IPS-11a (cell line): ENCODE data around the gene SNX4.

Experiments used
- H3K4me3 ChIP-seq: one replicate; pipeline ENCODE4 v1.5.1; 2013; ENCODE audit warnings: low read depth, low read length, control low read depth

SNX4 gene

DNA sequence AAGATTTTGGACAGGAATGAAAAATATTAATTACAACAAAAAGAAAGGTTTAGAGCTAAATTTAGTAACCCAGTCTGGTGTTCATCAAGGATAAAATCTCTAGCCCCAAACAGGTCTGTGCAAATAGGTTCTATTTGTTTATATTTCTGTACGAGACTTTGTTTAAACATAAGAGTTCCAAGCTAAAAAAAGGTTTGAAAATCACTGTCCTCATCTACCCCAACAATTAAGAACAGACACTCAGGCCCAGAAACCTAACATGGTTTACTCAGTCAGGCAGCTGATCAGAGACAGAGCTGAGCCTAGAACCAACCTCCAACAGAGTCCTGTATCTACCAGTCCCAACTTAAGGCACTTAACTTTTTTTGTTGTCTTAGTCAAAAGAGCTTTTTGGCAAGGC lies 49.3 kb downstream of the SNX4 start:
- H3K4me3 ChIP-seq: no peak overlapping the region

DNA sequence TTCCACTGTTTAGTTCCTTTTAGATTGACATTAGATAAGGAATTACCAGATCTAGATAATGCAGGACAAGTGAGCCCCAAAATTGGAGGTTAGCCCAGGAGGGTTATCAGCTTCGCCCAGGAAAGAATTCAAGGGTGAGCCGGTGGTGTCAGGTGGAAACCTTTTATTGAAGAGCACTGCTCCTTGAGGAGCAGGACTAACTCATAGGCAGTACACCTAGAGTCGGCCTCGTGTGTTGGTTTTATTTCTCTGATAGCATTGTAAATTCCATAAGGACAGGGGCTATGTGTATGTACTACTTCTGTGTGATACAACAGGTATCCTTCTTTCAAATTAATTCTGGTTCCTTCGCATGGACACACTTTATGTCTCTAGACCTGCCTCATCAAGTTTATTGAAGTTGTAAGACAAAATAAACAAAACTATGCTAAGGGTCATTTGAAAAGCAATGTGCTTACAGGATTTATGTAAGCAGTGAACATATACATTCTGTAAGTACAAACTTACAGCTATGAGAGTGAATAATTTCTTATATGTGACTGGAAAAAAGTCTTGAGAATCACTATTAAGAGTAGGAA lies 57.2 kb downstream of the SNX4 start:
- H3K4me3 ChIP-seq: no peak overlapping the region

DNA sequence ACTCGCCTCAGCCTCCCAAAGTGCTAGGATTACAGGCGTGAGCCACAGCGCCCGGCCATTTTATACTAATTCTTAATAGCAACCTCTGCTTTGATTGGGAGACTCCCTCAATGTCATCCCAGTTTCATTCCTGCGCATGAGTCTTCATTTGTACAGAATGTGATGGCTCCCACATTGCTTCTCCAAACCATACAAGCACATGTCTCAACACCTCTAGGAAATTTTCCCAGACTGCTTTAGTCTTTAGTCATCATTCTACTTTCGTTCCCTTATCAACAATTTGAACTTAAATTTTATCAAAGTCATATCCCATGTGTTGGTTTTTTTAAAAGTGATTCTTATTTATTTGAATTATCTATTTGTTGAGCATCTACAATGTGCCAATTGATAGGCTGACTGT lies 58.1 kb downstream of the SNX4 start:
- H3K4me3 ChIP-seq: no peak overlapping the region

DNA sequence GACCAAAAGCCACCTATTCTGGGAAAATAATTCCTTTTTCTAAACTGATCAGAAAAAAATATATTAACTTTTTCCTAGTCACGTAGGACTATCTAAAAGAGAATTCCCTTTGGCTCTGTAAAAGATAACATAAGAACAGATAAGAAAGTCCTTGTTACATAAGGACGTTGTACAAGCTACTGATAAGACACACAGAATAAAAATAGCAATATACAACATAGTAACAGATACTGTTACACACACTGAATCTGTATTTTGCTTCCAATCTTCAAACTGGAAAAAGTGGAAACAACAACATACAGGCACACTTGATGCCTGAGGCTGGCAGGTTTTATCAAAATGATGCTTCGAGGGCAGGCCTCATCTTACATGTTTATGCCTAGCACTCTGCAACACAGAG lies 59.8 kb downstream of the SNX4 start:
- H3K4me3 ChIP-seq: no peak overlapping the region

DNA sequence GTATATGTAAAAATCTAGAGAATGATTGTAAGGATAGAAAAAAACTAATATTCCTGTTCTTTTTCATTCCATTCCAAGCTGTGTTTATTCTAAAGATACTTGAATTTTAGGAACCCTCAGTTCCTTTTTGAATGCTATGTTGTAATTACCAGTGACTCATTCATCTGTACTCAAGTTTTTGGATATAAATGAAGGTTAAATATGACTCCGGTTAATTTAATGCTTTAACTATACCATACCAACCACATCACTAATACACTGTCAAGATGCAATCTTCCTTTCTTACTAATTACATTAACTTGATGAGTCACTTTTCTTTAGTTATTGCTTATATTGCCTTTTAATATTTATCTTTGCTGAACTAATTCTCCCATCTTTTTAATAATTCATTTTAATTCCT lies 76.1 kb downstream of the SNX4 start:
- no peak overlapping the region for H3K4me3 ChIP-seq

DNA sequence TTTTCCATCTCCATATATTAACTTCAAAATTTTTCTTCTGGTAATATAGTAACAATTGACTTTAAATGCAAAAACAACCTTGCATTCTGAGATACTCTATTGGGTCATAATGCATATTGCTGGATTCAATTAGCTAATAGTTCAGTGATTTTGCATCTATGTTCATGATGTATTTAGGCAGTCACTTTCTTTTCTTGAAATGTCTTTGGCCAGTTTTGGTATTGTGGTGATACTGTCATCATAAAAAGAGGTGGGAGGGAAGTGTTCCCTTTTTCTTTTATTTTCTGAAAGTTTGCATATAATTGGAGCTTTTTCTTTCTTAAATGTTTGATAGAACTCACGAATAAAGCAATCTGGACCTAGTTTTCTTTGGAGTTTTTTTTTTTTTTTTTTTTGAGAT lies 77.5 kb downstream of the SNX4 start:
- H3K4me3 ChIP-seq: no peak overlapping the region

DNA sequence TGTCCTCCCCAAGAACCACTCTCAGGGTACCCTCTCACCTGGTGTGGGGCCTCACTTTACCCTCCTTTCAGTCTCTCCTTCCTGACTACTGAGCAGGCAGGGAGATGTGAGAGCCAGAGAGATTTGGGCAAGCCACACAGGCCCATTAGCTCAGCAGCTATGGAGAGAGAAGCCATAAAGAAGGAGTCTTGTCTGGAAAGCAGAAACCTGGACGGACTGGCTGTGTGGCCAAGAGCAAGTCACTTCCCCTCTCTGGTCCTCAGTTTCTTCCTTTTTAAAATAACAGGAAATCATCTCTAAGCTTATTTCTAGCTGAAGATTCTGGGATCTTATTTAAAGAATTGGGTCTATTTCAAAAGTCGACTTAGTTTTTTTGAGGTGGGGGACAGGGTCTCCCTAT lies 79.0 kb downstream of the SNX4 start:
- no peak overlapping the region for H3K4me3 ChIP-seq

DNA sequence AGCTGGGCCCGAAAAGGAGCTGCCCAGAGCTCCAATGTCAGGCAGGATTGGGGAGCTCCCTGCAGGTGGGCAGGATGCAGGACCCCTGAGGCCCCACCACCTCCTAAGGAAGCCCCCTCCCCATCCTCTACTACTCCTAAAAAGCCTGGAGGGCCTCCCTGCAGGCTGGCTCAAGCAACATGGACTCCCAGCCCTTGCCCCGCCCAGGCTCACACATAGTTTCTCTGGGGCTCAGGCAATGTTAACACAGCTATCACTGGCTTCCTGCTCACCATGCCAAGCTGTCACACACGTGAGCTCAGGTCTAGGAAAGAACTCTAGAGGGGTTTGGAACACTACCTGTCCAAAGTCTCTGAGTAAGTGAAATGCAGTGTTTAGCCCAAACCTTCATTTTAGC lies 79.4 kb downstream of the SNX4 start:
- H3K4me3 ChIP-seq: no peak overlapping the region

DNA sequence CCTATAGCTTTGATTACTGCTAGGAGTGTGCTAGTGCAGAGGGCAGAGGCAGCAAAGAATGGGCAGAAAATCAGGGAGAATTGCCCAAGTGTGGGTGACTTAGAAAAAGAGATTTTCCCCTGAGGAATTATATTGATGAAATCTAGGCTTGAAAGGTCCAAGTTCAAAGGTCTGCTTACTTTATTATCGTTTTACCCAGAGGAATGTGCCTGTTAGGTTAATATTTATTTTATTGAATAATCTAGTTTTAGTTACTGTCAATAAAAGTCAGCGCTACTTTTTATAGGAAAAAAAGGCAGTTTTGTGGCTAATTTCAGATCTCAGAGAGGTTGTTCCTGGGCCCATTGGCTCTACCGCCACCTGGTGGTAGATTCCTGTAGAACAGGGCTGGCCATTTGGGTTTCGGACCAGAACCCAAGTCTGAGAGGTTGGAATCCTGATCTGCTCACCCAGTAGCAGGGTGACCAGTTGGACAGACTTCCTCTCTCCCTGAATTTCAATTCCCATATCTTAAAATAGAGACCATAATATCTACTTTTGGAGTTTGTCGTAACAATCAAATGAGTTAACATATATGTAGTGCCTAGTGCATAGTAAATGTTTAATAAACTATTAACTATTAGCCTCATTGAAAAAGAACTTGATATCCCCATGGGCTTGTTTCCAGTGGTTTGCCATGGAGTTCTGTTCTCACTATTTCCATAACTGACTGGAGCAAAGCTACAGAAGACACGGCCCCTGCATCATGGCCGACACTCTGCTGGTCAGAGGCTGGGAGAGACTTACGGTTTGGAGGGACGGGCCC lies 82.2 kb downstream of the SNX4 start:
- H3K4me3 ChIP-seq: no peak overlapping the region

DNA sequence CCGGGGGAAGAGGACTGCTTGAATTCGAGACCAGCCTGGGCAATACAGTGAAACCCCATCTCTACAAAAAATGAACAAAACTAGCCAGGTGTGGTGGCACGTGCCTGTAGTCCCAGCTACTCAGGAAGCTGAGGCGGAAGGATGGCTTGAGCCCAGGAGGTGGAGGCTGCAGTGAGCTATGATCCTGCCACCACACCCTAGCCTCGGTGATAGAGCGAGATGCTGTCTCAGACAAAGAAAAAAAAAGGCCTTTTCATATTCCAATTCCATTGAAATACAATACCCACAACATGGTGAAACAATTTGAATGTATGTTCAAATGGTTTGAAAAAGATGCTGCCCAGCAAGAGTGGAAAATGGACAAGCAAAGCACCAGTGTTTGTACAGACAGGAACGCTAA lies 83.1 kb downstream of the SNX4 start:
- H3K4me3 ChIP-seq: no peak overlapping the region

DNA sequence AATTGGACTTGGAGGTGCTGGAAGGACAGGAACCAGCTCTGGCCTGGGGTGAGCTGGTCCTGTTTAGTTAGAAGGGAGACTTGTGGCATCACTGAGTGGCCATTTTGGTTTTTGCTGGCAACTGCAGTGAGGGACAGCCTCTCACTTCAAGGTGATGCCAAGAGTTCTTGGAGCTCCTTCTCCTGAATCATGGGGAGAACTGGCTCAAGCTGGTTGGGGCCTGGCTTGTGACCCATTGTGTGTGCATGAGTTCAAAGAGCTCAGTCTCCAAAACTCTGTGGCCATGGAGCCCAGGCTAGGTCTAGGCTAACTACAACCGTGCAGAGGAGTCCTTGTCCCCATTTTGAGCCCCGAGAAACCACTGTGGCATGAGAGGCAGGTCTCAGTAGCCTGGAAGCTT lies 84.8 kb downstream of the SNX4 start:
- H3K4me3 ChIP-seq: no peak overlapping the region

DNA sequence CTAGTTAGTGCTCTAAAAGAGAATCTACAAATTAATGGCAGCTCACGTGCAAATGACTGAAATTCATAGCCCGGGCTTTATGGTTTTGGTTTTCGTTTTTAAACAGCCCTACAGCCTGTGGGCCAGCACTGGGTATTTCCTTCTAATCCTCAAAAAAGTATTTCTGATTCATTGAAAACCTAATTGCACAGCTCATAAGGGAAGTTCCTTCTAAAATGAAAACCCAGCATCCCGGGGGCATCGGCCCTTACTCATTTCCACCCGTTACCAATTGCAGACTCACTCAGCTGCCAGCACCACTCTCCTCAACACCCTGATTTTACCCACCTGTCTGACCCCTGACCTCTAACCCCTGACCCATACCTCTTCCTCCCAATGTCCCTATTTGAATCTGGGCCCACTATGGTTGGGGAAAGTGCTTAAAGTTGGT lies 85.4 kb downstream of the SNX4 start:
- H3K4me3 ChIP-seq: no peak overlapping the region

DNA sequence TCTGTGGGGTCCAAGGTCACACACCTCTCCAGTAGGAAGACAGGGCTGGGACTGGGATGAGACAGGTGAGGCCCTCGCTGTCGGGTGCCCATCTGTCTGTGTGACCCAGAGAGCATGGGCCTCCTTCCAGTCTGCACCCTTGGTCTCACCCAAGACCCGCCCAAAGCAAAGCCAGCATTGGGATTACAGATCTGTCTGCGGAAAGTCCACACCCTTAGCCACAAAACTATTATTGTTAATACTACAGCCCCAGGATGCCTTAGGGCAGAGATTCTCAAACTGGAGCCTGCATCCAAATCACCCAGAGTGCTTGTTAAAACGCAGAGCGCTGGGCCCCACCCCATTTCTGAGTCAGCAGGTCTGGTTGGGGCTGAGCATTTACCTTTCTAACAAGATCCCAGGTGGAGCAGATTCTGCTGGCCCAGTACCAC lies 86.4 kb downstream of the SNX4 start:
- no peak overlapping the region for H3K4me3 ChIP-seq

DNA sequence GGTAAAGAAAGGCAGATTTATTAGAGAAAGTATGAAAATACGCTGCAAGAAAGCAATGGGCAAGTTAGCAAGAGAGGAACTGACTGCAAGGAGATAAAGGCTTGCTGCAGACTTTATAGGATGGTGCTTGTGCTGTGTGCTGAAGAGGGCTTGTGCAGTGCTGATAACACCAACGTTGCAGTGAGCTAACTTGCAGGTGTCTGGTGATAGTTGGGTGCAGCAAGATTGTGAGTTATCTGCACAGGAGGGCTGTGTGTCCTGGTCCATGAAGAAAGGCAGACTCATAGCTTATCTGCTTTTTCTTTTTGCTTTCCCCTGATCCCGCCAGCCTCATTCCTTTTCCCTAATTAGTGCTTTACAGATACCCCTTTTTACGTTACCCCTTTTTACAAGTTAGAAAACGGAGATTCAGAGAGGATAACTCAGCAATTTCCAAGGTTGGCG lies 86.9 kb downstream of the SNX4 start:
- no peak overlapping the region for H3K4me3 ChIP-seq

DNA sequence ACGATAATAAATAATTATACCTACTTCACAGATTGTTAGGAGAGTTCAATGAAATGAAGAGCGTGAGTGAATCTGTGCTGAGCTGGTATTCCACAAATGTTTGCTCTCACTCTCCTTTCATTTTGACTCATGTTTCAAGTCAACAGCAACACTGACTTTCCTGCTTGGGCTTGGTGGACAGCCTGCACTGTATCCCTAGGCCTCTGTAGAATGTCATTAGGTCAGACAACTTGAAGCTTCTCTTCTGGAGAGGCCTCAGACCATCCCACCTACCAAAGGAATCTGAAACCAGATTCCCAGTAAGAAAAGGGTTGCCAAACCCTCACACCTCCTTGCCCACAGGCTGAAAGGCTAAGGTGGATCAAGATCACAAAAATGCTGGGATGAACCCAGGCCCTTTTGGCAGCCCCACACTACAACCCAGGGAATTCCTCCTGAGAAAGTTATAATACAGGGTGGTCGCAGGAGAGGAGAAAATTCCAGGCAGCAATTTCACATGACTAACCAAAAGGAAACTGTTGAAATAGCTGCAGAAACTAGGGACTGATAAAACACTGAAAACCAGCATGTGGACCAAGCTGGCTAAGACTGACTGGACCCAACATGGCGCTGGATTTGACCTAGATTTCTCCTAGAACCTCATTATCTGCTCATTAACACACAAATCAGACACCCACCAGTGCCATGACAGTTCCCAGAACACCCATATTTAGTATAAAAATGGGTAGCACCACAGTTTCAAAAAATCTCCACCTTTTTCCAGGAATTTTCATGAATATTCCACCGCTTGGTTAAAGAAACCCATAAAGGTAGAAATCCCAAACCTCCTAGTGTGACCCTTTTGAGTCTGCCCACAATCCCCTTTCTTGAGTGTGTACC lies 87.9 kb downstream of the SNX4 start:
- H3K4me3 ChIP-seq: no peak overlapping the region

DNA sequence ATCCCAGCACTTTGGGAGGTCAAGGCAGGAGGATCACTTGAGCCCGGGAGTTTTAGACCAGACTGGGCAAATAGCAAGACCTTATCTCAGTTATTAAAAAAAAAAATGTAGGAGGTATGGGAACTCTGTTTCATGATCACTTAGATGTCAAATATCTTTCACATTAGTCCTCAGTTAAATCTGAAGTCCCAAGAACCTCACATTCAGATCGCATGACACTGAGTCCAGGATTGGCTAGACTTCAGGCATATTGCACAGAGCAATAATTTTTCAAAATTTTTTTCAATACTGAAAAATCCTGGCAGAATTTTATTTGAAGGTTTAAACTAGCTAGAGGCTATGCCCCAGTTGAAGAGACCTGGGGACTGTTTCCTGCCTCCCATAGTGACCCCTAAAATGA lies 88.6 kb downstream of the SNX4 start:
- no peak overlapping the region for H3K4me3 ChIP-seq

DNA sequence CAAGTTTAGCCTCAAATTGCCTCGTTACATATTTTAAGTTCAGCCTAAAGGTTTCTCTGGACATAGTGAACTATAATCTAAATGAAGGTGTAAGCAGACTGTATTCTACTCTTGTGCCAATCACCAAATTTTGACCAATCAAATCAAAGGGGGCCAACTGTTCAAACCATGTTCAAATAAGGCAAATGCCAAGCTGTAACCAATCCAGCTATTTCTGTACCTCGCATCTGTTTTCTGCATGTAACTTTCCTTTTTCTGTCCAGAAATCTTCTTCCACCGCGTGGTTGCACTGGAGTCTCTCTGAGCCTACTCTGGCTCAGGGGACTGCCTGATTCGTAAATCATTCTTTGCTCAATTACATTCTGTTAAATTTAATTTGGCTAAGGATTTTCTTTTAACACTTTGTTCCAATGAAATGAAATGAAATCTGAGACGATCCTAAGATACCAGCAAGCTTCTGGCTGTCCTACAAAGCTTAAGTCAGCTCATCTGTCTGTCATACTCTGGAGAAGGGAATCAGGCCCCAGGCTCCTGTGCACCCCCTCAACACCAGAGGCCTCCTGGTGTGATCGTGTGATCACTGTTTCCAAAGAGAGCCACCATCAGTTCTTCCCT lies 91.7 kb downstream of the SNX4 start:
- no peak overlapping the region for H3K4me3 ChIP-seq

DNA sequence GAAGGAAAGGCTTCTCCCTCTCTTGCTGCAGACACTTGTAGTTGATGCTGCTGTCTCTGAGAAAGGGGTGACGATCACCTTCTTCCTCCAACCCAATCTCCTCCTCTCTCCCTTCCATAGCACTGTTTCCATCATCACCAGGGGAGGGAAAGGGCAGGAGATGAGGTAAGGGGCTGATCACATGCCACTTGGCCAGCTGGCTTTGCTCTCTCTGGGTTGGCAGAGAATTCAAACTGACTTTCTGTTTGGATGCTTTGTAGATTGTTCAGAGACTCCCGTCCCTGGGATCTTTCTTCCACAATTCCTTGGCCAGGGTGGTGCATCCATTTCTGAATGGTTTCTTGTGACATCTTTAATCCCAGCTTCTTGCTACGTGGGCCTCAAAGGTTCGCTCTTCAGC lies 101.7 kb downstream of the SNX4 start:
- no peak overlapping the region for H3K4me3 ChIP-seq

DNA sequence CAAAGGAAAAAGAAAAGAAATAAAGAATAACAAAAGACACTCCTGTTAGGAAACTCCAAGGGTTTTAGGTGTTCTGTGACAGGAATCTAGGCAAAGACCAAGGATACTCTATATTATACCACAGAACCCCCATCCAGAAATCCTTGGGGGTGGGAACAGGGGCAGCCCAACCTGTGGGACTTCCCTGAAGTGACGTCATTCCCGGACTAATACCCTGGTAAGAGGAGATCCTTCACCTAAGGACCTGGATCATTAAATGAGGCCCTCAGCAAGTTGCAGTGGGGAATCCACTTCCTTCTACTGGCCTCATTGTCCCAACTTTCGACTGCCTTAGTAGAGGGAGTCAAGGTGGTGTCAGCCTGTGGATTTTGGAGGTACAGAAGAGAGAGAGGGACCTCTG lies 103.8 kb downstream of the SNX4 start:
- H3K4me3 ChIP-seq: no peak overlapping the region

DNA sequence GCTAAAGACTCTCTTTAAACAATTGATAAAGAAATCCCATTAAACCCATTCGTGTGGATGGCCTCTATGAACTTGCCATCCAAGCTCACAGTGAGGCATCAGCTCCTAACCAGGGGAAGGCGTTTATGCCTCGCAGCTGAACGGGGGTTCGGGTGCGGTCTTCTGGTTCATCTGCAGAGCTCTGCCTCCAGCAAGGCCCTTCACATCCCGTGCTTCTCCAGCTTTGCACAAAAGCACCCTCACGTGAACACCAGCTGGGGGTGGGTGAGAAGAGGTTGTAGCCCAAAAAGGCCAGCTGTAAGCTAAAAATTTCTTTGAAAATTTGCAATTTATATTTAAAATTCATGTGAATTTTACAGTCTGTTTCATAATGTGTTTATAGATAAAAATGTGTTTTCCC lies 105.3 kb downstream of the SNX4 start:
- H3K4me3 ChIP-seq: no peak overlapping the region

DNA sequence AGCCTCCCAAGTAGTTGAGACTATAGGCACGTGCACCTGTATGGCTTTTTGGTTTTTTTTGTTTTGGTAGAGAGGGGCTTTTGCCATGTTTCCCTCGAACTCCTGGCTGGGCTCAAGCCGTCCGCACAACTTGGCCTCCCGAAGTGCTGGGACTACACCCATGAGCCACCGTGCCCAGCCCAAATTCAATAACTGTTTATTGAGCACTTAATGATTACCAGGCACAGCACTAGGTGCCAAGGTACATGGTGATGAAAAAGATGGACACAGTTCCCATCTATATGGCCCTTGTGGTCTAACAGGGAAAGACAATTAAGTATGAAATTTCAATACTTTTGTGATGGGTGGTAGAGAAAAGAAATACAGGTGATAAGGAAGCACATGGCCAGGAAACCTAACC lies 109.1 kb downstream of the SNX4 start:
- no peak overlapping the region for H3K4me3 ChIP-seq
